SK-N-MC (cell line): ENCODE results near the gene HP.

Experiments used
- EZH2 ChIP-seq: fragments of 200-600 bp; sonication (generic); IDR thresholded peaks from one replicate; pipeline ENCODE4 v1.6.1; 2017; ENCODE audit warnings: antibody characterized with exemption
- POLR2AphosphoS5 ChIP-seq: IDR thresholded peaks from 2 replicates; pipeline ENCODE4 v1.6.1; 2012; ENCODE audit warnings: mild to moderate bottlenecking, low read depth, low read length, borderline replicate concordance

DNA sequence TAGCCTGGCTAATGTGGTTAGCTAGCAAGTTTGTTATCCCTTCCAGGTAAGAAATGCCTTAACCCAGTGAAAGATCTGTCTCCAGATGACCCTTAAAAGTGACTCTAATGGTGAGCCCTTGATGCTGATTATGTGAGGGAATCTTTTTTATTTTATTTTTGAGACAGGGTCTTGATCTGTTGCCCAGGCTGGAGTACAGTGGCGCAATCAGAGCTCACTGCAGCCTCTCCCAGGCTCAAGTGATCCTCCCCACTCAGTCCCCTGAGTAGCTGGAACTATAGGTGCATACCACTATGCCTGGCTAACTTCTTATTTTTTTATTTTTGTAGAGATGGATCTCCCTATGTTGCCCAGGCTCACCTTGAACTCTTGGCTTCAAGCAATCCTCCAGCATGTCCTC, 10.8 kb upstream of the HP start:
- TF ChIP-seq POLR2AphosphoS5 (no peak), EZH2 (no peak)
